K562 (cell line): Measurements from ENCODE around the gene NPAS3. TPM values are rescaled to one million over a fixed set of nuclear protein-coding genes. Genes with fewer than 3 reads are reported as not detected.

Experiments used
- ADNP ChIP-seq: fragments of 200-800 bp; sonication (Bioruptor generic); IDR thresholded peaks from 2 replicates; pipeline ENCODE4 v1.6.1; 2016; ENCODE audit warnings: missing genetic modification characterization, missing compliant biosample characterization
- CREM ChIP-seq: IDR thresholded peaks from 2 replicates; pipeline ENCODE4 v1.6.1; 2014; ENCODE audit warnings: antibody characterized with exemption, low read depth
- ELK1 ChIP-seq: sonication (generic); formaldehyde crosslinking; IDR thresholded peaks from 2 replicates; pipeline ENCODE4 v1.8.1; 2022; ENCODE audit warnings: missing genetic modification reagents
- HBP1 ChIP-seq: fragments of 450-650 bp; formaldehyde crosslinking; IDR thresholded peaks from 2 replicates; pipeline ENCODE4 v1.4.0; 2022; ENCODE audit warnings: missing genetic modification characterization
- LEF1 ChIP-seq: fragments of 450-650 bp; IDR thresholded peaks from 2 replicates; pipeline ENCODE4 v1.6.1; 2016; ENCODE audit warnings: mild to moderate bottlenecking
- NCOA4 ChIP-seq: fragments of 450-650 bp; IDR thresholded peaks from 2 replicates; pipeline ENCODE4 v1.6.1; 2018; ENCODE audit warnings: mild to moderate bottlenecking; ENCODE audit not compliant: partially characterized antibody
- PPARD ChIP-seq: fragments of 250-450 bp; sonication (Bioruptor Pico); IDR thresholded peaks from 2 replicates; pipeline ENCODE4 v1.8.0; 2022; ENCODE audit warnings: inconsistent platforms, mild to moderate bottlenecking, moderate library complexity
- SREBF1 ChIP-seq: fragments of 150-350 bp; IDR thresholded peaks from 2 replicates; pipeline ENCODE4 v1.6.1; 2014; ENCODE audit warnings: antibody characterized with exemption, low read depth, low read length, borderline replicate concordance
- ZBTB11 ChIP-seq, 3 experiments: fragments of 200-800 bp in 1 of 3; fragments of 250-450 bp in 1 of 3; fragments of 450-650 bp in 1 of 3; sonication (Bioruptor Pico) in 1 of 3; sonication (Bioruptor generic) in 1 of 3; formaldehyde crosslinking in 1 of 3; IDR thresholded peaks; 2 replicates each; pipeline versions ENCODE4 v1.6.1 to v1.8.0; 2016 to 2022; ENCODE audit warnings: mild to moderate bottlenecking in 2 of 3, missing genetic modification characterization in 2 of 3, missing compliant biosample characterization in 1 of 3, moderate library complexity in 1 of 3
- ZBTB34 ChIP-seq: fragments of 250-450 bp; sonication (Bioruptor Pico); IDR thresholded peaks from 2 replicates; pipeline ENCODE4 v1.8.0; 2021; ENCODE audit warnings: mild to moderate bottlenecking, moderate library complexity
- ZBTB43 ChIP-seq: sonication (generic); formaldehyde crosslinking; IDR thresholded peaks from 2 replicates; pipeline ENCODE4 v1.8.0; 2023; ENCODE audit warnings: mild to moderate bottlenecking, missing genetic modification reagents
- ZNF316 ChIP-seq: fragments of 450-650 bp; IDR thresholded peaks from 2 replicates; pipeline ENCODE4 v1.6.1; 2016
- ZNF589 ChIP-seq: fragments of 200-800 bp; sonication (Bioruptor generic); IDR thresholded peaks from 2 replicates; pipeline ENCODE4 v1.6.1; 2016; ENCODE audit warnings: low read depth, missing genetic modification characterization, missing compliant biosample characterization
- ZNF668 ChIP-seq: fragments of 250-450 bp; sonication (Bioruptor Pico); IDR thresholded peaks from 2 replicates; pipeline ENCODE4 v1.8.0; 2022; ENCODE audit warnings: mild to moderate bottlenecking, inconsistent platforms
- polyA plus RNA-seq, 8 experiments: library from polyadenylated mRNA; depleted of rRNA in 4 of 8; stranded (reverse) in 5 of 8; unstranded in 3 of 8; fragments of >200 nt; fragmentation: Nextera tagmentation in 2 of 8; fragmentation: Illumina TruSeq in 1 of 8; extraction: Ambion mirVana in 2 of 8; extraction: Trizol in 1 of 8; gene quantifications; 2 replicates each; pipeline versions ENCODE4 v1.2.1 to v1.2.3, GENCODE V29; 2011 to 2014; ENCODE audit warnings: inconsistent platforms in 1 of 8, missing spikeins in 1 of 8
- total RNA-seq, 7 experiments: library from RNA; depleted of rRNA in 6 of 7; stranded (reverse); fragments of >200 nt in 6 of 7; fragmentation: Illumina TruSeq in 2 of 7; extraction: Trizol in 2 of 7; gene quantifications; 2 replicates each; pipeline versions ENCODE4 v1.2.1 to v1.2.3, GENCODE V29; 2011 to 2021; ENCODE audit warnings: low replicate concordance in 1 of 7

The NPAS3 gene
- total and polyA plus RNA-seq, 9 of the 15 experiments (the other 6 are each of a cell fraction or from before 2014, with no cell fraction given): 0.04 TPM; not detected in 8

GRCh38 chr14:33652566-33653307 is 714.1 kb downstream of the NPAS3 start (continued):
- TF ChIP-seq ZNF668 (CRISPR knock-in tag) (no peak), ZNF316 (peak; percentile 84), ADNP (no peak), CREM (no peak), ZNF589 (CRISPR knock-in tag) (0 out of 2 replicates have a peak, but pooled peaks have one; percentile 47), HBP1 (CRISPR knock-in tag) (no peak), SREBF1 (no peak), NCOA4 (no peak), LEF1 (peak; percentile 81; the same call in 1 of the 2 replicates), ZBTB34 (no peak), PPARD (CRISPR knock-in tag) (no peak), ZBTB11 (CRISPR knock-in tag; IDR thresholded peaks at IDR 0.05) (no peak), ELK1 (CRISPR knock-in tag) (no peak), ZBTB43 (CRISPR knock-in tag) (no peak)
